ENCODE data around the gene CHTF18.

Gene CHTF18

GRCh38 chr16:794853-795466 lies 6.5 kb downstream of the CHTF18 start:
- DNase-seq: no peak

DNA sequence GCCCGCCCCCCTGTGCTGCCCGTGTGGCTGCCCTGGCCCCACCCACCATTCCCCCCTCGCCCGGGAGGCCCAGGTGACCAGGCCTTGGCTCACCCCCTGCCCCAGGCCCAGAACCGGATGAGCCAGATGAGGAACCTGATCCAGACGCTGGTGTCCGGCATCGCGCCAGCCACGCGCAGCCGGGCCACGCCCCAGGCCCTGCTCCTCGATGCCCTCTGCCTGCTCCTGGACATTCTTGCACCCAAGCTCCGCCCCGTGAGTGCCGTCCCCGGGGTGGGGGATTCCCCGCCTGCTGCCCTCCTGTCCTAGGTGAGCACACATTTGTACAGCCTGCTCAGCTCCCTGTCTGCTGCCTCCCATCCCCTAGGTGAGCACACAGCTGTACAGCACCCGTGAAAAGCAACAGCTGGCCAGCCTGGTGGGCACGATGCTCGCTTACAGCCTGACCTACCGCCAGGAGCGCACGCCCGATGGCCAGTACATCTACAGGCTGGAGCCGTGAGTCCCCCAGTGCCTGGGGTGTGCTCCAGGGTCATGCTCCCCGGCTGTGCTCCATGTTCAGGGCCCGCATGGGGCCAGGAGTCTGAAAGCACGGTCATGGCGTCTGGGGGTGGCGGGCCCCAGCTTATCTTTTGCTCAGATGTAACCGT lies 7.3 kb downstream of the CHTF18 start:
- DNase-seq: no peak

DNA sequence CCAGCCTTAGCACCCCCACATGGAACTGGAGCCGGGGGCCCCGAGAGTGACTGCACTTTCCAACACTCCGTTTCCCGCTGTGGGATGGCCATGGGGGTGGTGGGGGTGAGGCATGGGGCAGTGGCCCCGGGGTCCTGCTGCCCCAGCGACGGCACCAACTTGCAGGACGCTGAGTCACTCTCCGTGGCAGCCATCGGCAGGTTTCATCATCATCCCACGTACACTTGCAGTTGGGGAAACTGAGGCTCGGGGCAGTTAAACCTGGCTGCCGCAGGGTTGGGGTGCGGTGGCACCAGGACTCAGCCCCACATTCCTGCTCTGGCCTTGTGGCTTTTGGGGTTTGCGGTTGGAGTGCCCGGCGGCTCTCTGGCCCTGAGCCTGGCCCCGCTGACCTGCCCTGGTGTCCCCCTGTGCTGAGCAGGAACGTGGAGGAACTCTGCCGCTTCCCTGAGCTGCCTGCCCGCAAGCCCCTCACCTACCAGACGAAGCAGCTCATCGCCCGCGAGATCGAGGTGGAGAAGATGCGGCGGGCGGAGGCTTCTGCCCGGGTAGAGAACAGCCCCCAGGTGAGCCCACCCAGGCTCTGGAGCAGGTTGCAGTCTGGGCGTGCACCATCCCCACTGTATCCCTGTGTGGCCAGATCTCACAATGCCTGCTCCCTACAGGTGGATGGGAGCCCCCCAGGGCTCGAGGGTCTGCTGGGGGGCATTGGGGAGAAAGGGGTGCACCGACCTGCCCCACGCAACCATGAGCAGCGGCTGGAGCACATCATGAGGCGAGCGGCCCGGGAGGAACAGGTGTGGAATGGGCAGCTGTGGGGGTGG lies 8.1 kb downstream of the CHTF18 start:
- DNase-seq: no peak

GRCh38 chr16:797120-797420 lies 8.7 kb downstream of the CHTF18 start:
- no peak for DNase-seq

DNA sequence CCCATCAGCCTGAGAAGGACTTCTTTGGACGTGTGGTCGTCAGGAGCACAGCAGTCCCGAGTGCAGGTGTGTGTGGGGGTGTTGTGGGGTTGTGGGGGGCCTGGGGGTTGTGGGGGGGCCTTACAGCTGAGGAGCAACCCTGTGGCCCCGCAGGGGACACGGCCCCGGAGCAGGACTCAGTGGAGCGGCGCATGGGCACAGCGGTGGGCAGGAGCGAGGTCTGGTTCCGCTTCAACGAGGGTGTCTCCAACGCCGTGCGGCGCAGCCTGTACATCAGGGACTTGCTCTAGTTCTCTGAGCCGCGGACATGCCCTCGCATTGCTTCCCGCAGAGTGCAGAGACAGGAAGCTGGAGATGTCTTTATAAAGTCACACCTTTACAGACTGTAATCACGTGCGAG lies 9.3 kb downstream of the CHTF18 start:
- DNase-seq: no peak

DNA sequence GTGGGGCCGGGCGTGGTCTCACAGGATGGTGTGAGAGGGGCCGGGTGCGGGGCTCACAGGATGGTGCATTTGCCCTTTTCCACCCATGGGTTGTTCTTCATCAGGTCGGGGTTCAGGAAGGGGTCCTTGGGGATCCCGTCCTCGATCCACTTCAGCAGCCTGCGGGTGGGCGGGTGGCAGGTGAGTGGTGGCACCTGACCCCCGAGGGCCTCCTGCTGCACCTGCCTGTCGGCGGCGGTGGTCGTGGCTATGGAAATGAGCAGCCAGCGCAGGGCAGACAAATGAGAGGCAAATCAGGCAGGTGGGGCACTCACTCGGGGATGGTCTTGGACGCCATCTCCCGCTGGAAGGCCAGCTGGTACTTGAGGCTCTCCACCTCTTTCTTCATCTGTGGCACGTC lies 10.2 kb downstream of the CHTF18 start:
- DNase-seq: no peak

GRCh38 chr16:799111-799947 lies 10.9 kb downstream of the CHTF18 start:
- no peak for DNase-seq

GRCh38 chr16:799948-800833 lies 11.8 kb downstream of the CHTF18 start, which contains the start of gene GNG13:
TSS of gene GNG13 (minus strand) at chr16:800734. CDS start at chr16:799077, 1,657 bp downstream.
- DNase-seq: no peak

GRCh38 chr16:800834-801511 lies 12.6 kb downstream of the CHTF18 start:
- no peak for DNase-seq

DNA sequence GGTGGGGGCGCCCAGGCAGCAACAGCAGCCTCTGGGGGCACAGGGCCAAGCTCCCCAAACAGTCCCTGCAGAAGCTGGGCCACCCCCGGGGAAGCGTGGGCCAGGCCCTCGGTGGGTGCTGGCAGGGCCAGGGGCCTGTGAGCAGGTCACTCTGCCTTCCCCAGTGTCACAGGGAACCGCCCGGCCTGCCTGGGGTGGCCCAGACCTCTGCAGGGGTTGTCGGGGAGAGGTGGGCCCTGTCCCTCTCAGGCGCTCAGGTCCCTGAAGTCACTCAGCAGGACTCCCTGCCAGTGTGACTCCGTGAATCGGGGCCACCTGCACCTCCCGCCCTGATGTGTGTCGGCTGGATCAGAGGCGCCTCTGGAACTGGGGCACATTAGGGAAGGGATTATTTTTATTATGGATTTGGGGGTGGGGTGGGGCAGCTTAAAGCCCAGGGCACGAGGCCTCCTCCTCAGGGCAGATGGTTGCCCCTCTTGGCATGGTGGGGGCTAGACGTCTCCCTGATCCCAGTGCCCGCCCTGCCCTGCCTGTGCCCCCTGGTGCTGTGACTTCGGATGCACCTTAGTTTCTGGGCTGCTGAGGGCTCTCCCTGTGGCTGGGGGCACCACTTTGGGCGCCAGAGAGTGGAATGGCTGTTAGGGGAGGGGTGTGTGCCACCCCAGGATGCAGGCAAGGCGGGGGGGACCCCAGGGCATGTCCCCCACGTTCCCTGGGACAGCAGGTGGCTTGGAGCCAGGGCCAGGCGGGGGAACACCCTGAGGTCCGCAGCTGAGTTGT lies 13.4 kb downstream of the CHTF18 start:
- DNase-seq: no peak

- DNase-seq: no peak
Observed at GRCh38 chr16:802461-802860, 14.0 kb downstream of the CHTF18 start.

DNA sequence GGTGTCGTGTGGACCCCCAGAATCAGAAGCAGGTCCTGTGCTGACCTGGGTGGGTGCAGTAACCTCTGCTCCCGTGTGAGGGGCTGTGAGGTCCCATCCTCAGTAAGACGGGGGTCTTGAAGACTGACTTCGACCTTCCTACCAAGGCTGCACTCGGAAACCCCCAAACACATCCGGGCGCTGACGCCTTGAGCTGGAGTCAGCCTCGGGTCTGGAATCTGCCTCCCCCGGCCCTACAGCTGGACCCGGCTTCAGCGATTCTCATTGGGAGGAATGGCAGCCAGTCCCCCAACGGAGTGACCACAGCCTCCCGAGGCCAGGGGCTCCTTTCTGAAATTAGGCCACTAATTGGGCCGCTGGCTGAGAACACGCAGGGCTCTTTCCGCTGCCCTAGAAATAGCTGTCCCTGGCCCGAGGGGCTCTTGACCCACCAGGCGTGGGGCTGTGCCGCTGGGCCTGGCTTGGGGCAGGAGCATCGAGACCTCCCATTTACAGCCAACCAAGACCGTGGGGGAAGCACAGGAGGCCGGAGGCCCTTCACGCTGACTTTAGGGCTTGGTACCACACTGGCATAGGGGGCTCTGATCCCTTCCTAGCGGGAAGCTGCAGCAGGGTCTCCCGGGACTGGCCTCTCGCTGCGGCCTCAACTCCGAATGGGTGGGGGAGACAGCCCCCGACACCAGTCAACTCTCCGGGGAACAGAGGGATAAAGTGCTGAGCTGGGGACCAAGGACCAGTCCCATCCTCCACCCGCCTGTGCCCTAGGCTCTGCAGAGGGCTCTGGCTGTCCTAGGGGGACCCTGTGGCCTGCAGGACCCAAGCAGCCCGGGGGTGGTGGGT lies 14.7 kb downstream of the CHTF18 start:
- DNase-seq: no peak

- DNase-seq: no peak
Observed at GRCh38 chr16:803754-804080, 15.3 kb downstream of the CHTF18 start.

- no peak for DNase-seq
Observed at GRCh38 chr16:804193-805048, 16.0 kb downstream of the CHTF18 start.

DNA sequence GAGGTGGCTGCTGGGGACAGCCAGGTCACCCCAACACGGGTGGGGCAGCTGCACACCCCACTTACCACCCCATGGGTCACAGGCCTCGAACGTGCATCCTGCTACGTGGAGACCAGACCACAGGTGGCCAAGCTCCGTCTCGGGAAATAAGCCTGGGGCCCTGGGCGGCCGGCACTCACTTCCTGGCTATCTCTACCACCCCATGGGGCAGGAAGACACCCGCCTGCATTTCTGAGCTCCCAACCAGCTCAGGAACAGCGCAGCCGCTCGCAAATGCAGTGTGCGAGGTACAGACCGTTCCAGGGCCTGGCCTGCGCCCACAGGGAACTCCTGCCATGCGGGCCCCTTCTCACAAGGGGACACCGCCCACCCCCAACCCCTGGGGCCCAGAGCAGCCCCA lies 17.1 kb downstream of the CHTF18 start:
- DNase-seq: no peak

DNA sequence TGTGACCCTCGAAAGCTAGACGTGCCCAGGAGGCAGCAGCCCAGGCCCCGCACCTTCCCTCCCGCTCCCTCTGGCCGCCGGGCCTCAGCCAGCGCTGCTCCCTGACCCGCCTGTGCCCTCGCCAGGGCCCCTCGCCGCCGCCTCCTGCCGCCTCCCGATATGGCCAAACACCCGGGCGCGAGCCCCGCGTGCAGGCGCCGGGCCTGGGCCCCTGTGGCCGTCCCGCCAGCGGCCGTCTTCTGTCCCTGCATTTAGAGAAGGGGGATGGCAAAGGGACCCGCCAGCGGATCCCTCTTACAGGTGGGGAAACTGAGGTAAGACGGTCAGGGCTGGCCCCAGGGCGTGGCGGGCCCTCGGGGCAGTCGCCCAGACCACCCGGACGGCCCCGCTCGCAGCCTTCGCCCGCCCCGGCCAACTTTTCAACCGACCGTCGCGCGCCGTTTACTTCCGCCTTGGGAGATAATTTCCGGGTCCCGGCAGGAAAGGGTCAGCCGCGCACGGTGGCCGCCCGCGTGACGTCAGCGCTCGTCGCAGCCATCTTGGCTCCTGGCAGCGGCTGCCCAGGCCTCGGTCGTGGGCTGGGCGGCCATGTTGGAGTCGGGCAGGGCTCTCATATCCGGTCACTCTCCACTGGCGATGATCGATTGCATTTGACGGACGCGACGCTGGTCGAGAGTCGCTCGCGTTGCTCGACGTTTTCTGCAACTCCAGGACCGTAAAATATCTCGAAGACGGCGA lies 19.1 kb downstream of the CHTF18 start:
- DNase-seq: peak; percentile 93

GRCh38 chr16:808085-808386 lies 19.6 kb downstream of the CHTF18 start:
- DNase-seq: no peak

- peak; percentile 77 for DNase-seq
Observed at GRCh38 chr16:813204-813915, 24.9 kb downstream of the CHTF18 start.

Measured in right forelimb (tissue), 1 donor.